Astrocyte of the hippocampus (primary cell): ENCODE results near the gene SPHK1.

Source experiments
- DNase-seq: peaks from one replicate; pipeline ENCODE4 v3.0.0; 2011; ENCODE audit warnings: low read depth, low spot score

Gene SPHK1

GRCh38 chr17:76363107-76363842, 21.1 kb upstream of the SPHK1 start:
- DNase-seq = no peak

GRCh38 chr17:76365256-76365903, 19.0 kb upstream of the SPHK1 start:
- DNase-seq = no peak

- no peak for DNase-seq
These were observed 18.2 kb upstream of the SPHK1 start for GRCh38 chr17:76366247-76366646.

- no peak for DNase-seq
These were observed 16.8 kb upstream of the SPHK1 start for GRCh38 chr17:76367642-76368041.

- DNase-seq = no peak
These were observed 15.9 kb upstream of the SPHK1 start for GRCh38 chr17:76368545-76368944.

GRCh38 chr17:76369379-76369778, 15.0 kb upstream of the SPHK1 start:
- DNase-seq = no peak

GRCh38 chr17:76369804-76370203, 14.6 kb upstream of the SPHK1 start:
- no peak for DNase-seq

GRCh38 chr17:76370261-76370993, 14.0 kb upstream of the SPHK1 start:
- DNase-seq = peak; percentile 89

- peak; percentile 78 for DNase-seq
These were observed 12.5 kb upstream of the SPHK1 start for GRCh38 chr17:76371656-76372628.

- DNase-seq = no peak
These were observed 7.9 kb upstream of the SPHK1 start for GRCh38 chr17:76376318-76377133.

GRCh38 chr17:76378548-76379274, 5.7 kb upstream of the SPHK1 start:
- DNase-seq = no peak

- DNase-seq = no peak
These were observed 5.2 kb upstream of the SPHK1 start for GRCh38 chr17:76379275-76379641.

GRCh38 chr17:76379646-76380376, 4.6 kb upstream of the SPHK1 start:
- DNase-seq = no peak

- no peak for DNase-seq
These were observed 2.6 kb upstream of the SPHK1 start for GRCh38 chr17:76381633-76382350.

GRCh38 chr17:76382351-76382802, 2.0 kb upstream of the SPHK1 start:
- DNase-seq = peak; percentile 62

- DNase-seq = peak; percentile 83
These were observed 1.4 kb upstream of the SPHK1 start for GRCh38 chr17:76382803-76383545.

GRCh38 chr17:76383546-76384221, 725 bp upstream of the SPHK1 start:
- peak; percentile 73 for DNase-seq
